ENCODE results near the gene CDH4. TPM values are rescaled to one million over a fixed set of nuclear protein-coding genes. Genes with fewer than 3 reads are reported as not detected.

Gene CDH4
- total RNA-seq, 1 donor from 2014 or later, result 2.9 TPM

- no peaks in the 10 kb centered on the region for H3K27me3 ChIP-seq
- no peak overlapping the region for H3K4me3 ChIP-seq
- no peaks in the 10 kb centered on the region for H3K9me3 Mint-ChIP-seq
- no peak overlapping the region for H3K27ac ChIP-seq
- H3K27ac Mint-ChIP-seq, result no peak overlapping the region
- no peaks in the 10 kb centered on the region for H3K79me2 ChIP-seq (ENCODE audit: low read depth)
- H2AFZ ChIP-seq (replicated peaks), result no peak overlapping the region
- H4K20me1 ChIP-seq (ENCODE audit: low read depth), result no peaks in the 10 kb centered on the region
- H3K36me3 Mint-ChIP-seq, result no peaks in the 10 kb centered on the region
- no peak overlapping the region for H3K9ac ChIP-seq
- DNase-seq (ENCODE audit: low spot score), result no peak
- H3K36me3 ChIP-seq, result no peaks in the 10 kb centered on the region
- peaks cover 7% of the 10 kb centered on the region for H3K27me3 Mint-ChIP-seq (ENCODE audit: insufficient read depth, low read depth)
- no peak overlapping the region for H3K4me3 Mint-ChIP-seq
- TF ChIP-seq EZH2 (IDR thresholded peaks at IDR 0.05) (no peak), EZH2phosphoT487 (IDR thresholded peaks at IDR 0.05) (no peak), CTCF (IDR thresholded peaks at IDR 0.05) (no peak)
- peaks cover 7% of the 10 kb centered on the region for H3K4me1 Mint-ChIP-seq
- H3F3A ChIP-seq (ENCODE audit: low read depth), result no peaks in the 10 kb centered on the region
- H3K4me1 ChIP-seq, result no peaks in the 10 kb centered on the region
- H3K4me2 ChIP-seq, result no peak overlapping the region
- H3K9me3 ChIP-seq (ENCODE audit: low read depth), result no peaks in the 10 kb centered on the region
Observed at GRCh38 chr20:61791995-61792394, 539.9 kb downstream of the CDH4 start.

DNA sequence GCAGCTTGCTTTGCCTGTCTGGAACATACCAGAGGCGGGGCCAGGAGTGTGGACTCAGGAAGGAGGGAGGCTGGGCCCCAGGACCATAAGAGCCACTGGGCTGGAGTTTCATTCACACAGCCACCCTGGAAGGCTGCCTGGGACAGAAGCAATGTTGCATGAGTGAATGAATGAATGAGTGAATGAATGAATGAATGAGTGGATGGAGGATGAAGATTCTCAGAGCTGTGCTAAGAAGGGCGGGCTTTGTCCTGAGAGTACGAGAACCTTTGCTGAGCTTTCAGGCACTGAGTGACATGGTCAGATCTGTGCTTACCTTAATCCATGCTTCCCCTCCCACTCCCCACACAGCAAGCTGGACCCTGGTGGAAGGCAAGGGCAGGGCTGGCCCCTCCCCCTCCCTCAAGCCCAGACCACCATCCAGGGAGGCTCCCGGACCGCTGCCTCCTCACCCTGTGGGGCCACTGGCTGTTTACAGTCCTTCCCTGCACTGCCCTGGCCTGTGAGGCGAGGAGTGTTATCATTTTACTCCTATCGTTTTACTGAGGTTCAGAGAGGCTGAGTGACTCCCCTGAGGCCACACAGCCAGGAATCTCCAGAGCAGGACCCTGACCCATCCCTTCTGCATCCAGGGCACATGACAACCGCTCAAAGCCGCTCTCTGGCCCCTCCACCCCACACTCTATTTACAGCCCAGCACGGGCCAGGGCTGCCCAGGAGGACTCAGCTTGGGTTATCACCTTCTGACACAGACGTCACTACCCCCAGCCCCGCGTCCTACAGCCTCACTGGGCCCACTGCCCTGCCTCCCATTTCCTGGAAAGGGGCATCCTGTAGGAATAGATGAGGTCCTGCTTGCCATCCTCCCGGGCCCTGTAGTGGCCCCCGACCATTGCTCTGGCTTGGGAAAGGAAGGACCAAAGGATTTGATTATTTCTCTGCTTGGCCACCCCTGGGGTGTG, 543.9 kb downstream of the CDH4 start:
- no peaks in the 10 kb centered on the region for H3K79me2 ChIP-seq (ENCODE audit: low read depth)
- peak overlapping the region; percentile 10 for H3K4me3 Mint-ChIP-seq
- H2AFZ ChIP-seq (replicated peaks), result no peak overlapping the region
- H3K9me3 ChIP-seq (ENCODE audit: low read depth), result no peaks in the 10 kb centered on the region
- H3K9me3 Mint-ChIP-seq, result no peaks in the 10 kb centered on the region
- H3K9ac ChIP-seq, result no peak overlapping the region
- TF ChIP-seq EZH2phosphoT487 (IDR thresholded peaks at IDR 0.05) (no peak), CTCF (IDR thresholded peaks at IDR 0.05) (no peak), EZH2 (IDR thresholded peaks at IDR 0.05) (no peak)
- H3F3A ChIP-seq (ENCODE audit: low read depth), result no peaks in the 10 kb centered on the region
- H3K4me3 ChIP-seq, result no peak overlapping the region
- no peaks in the 10 kb centered on the region for H4K20me1 ChIP-seq (ENCODE audit: low read depth)
- H3K4me1 Mint-ChIP-seq, result peaks cover 9% of the 10 kb centered on the region
- no peak overlapping the region for H3K27ac Mint-ChIP-seq
- H3K27ac ChIP-seq, result no peak overlapping the region
- peaks cover 4% of the 10 kb centered on the region for H3K4me1 ChIP-seq
- H3K27me3 ChIP-seq, result no peaks in the 10 kb centered on the region
- no peak for DNase-seq (ENCODE audit: low spot score)
- H3K36me3 Mint-ChIP-seq, result no peaks in the 10 kb centered on the region
- no peaks in the 10 kb centered on the region for H3K36me3 ChIP-seq
- peaks cover 12% of the 10 kb centered on the region for H3K27me3 Mint-ChIP-seq (ENCODE audit: insufficient read depth, low read depth)
- H3K4me2 ChIP-seq, result no peak overlapping the region

GRCh38 chr20:61796738-61797137, 544.7 kb downstream of the CDH4 start:
- Histone ChIP-seq H3F3A (ENCODE audit: low read depth) (no peaks in the 10 kb centered on the region), H4K20me1 (ENCODE audit: low read depth) (no peaks in the 10 kb centered on the region), H3K4me3 (no peak overlapping the region), H3K4me2 (no peak overlapping the region), H3K27ac (no peak overlapping the region), H3K9me3 (ENCODE audit: low read depth) (no peaks in the 10 kb centered on the region), H3K79me2 (ENCODE audit: low read depth) (no peaks in the 10 kb centered on the region), H3K9ac (no peak overlapping the region), H3K27me3 (no peaks in the 10 kb centered on the region), H3K4me1 (peaks cover 4% of the 10 kb centered on the region), H3K36me3 (no peaks in the 10 kb centered on the region), H2AFZ (replicated peaks) (no peak overlapping the region)
- Mint-ChIP-seq H3K9me3 (no peaks in the 10 kb centered on the region), H3K27me3 (ENCODE audit: insufficient read depth, low read depth) (peaks cover 10% of the 10 kb centered on the region), H3K4me3 (no peak overlapping the region), H3K4me1 (peaks cover 9% of the 10 kb centered on the region), H3K27ac (no peak overlapping the region), H3K36me3 (no peaks in the 10 kb centered on the region)
- no peak for DNase-seq (ENCODE audit: low spot score)
- no peak for TF ChIP-seq CTCF (IDR thresholded peaks at IDR 0.05)
- no peak for TF ChIP-seq EZH2 (IDR thresholded peaks at IDR 0.05)
- no peak for TF ChIP-seq EZH2phosphoT487 (IDR thresholded peaks at IDR 0.05)

All from neural progenitor cell (in vitro differentiated cells).